GM18907 (cell line): ENCODE measurements around the gene CNIH2.

Experiments
- ATAC-seq: cut with Tn5 transposase; IDR thresholded peaks from one replicate; pipeline ENCODE4 v1.9.1; 2021; ENCODE audit warnings: mild to moderate bottlenecking, moderate library complexity; ENCODE audit not compliant: unreplicated experiment

CNIH2 gene

GRCh38 chr11:66258473-66258893 lies 19.5 kb upstream of the CNIH2 start:
- no peak for ATAC-seq

GRCh38 chr11:66259225-66259624 lies 18.8 kb upstream of the CNIH2 start:
- ATAC-seq: no peak

- ATAC-seq: no peak
Measured at GRCh38 chr11:66259956-66260355, 18.0 kb upstream of the CNIH2 start.

- ATAC-seq: no peak
Measured at GRCh38 chr11:66261578-66261977, 16.4 kb upstream of the CNIH2 start.

GRCh38 chr11:66262191-66262590 lies 15.8 kb upstream of the CNIH2 start:
- no peak for ATAC-seq

- no peak for ATAC-seq
Measured at GRCh38 chr11:66262696-66263095, 15.3 kb upstream of the CNIH2 start.

GRCh38 chr11:66263231-66263630 lies 14.7 kb upstream of the CNIH2 start:
- ATAC-seq: no peak

GRCh38 chr11:66263785-66264184 lies 14.2 kb upstream of the CNIH2 start:
- ATAC-seq: no peak

GRCh38 chr11:66264383-66264782 lies 13.6 kb upstream of the CNIH2 start:
- ATAC-seq: no peak

GRCh38 chr11:66264914-66265313 lies 13.1 kb upstream of the CNIH2 start:
- no peak for ATAC-seq

- ATAC-seq: no peak
Measured at GRCh38 chr11:66265531-66266377, 12.2 kb upstream of the CNIH2 start.

GRCh38 chr11:66266378-66267038 lies 11.5 kb upstream of the CNIH2 start:
- ATAC-seq: no peak

- no peak for ATAC-seq
Measured at GRCh38 chr11:66267039-66267378, 11.0 kb upstream of the CNIH2 start.

GRCh38 chr11:66267379-66268243 lies 10.4 kb upstream of the CNIH2 start:
- peak; percentile 48 for ATAC-seq

GRCh38 chr11:66268244-66268951 lies 9.6 kb upstream of the CNIH2 start, which contains the start of gene RAB1B:
RAB1B (plus strand) TSS chr11:66268639; CDS start chr11:66268680, 41 bp downstream.
- peak; percentile 77 for ATAC-seq

GRCh38 chr11:66268952-66269905 lies 8.7 kb upstream of the CNIH2 start:
- no peak for ATAC-seq

GRCh38 chr11:66271816-66272215 lies 6.2 kb upstream of the CNIH2 start:
- ATAC-seq: no peak

GRCh38 chr11:66272596-66272995 lies 5.4 kb upstream of the CNIH2 start:
- no peak for ATAC-seq

- ATAC-seq: no peak
Measured at GRCh38 chr11:66274219-66274618, 3.8 kb upstream of the CNIH2 start.

- no peak for ATAC-seq
Measured at GRCh38 chr11:66275396-66275795, 2.6 kb upstream of the CNIH2 start.
